ENCODE data around the gene REV3L. TPM values are rescaled to one million over a fixed set of nuclear protein-coding genes. Genes with fewer than 3 reads are reported as not detected.

The REV3L gene
- polyA plus RNA-seq, 1 of the 3 experiments (the other 2 are of a cell fraction): 7.3 TPM

GRCh38 chr6:111276335-111276734 is 206.7 kb downstream of the REV3L start:
- POLR2A ChIA-PET: no interaction called here
- no peaks in the 10 kb centered on the region for H3K4me1 ChIP-seq (ENCODE audit: control insufficient read depth in 1 of 2, insufficient read depth in 2 of 2, low read depth in 1 of 2, low read length in 1 of 2)
- no peaks in the 10 kb centered on the region for H3K9me2 ChIP-seq
- H3K9me3 ChIP-seq: peaks cover 12% of the 10 kb centered on the region; the same call in 1 of the 2 replicates
- no peak overlapping the region for H3K9ac ChIP-seq
- H3K27me3 ChIP-seq (ENCODE audit: insufficient read depth): no peaks in the 10 kb centered on the region
- CTCF ChIA-PET: interaction anchor here (0.6 kb wide), 1 partner anchor 20 kb away, joined by 3 read pairs; no protein-coding TSS in a partner anchor
- H4K20me1 ChIP-seq (ENCODE audit: insufficient read depth): no peaks in the 10 kb centered on the region
- no peak overlapping the region for H2AFZ ChIP-seq (ENCODE audit: low read depth)
- H3K79me2 ChIP-seq (ENCODE audit: insufficient read depth): peaks cover 22% of the 10 kb centered on the region; the same call in 1 of the 2 replicates
- H3K36me3 ChIP-seq (replicated peaks in 1 of 2; ENCODE audit: control insufficient read depth in 1 of 2, insufficient read depth in 2 of 2, low read length in 1 of 2): peaks cover 34 to 77% of the 10 kb centered on the region in 2 experiments
- DNase-seq: no peak
- H3K4me2 ChIP-seq: no peak overlapping the region
- peaks cover 5% of the 10 kb centered on the region for H3F3A ChIP-seq (replicated peaks; ENCODE audit: insufficient read depth)
- WGBS (ENCODE audit: low lambda C conversion rate): 100% methylated on average over 2 of the region's 2 CpGs
- no peak overlapping the region for H3K27ac ChIP-seq (ENCODE audit: low read depth in 2 of 2, low read length in 1 of 2)
- no peak overlapping the region for H3K4me3 ChIP-seq (ENCODE audit: low read depth in 2 of 2, low read length in 1 of 2)
- TF ChIP-seq FOSL2 (IDR thresholded peaks at IDR 0.05; ENCODE audit: borderline replicate concordance, low read depth) (no peak), TAF1 (IDR thresholded peaks at IDR 0.05; ENCODE audit: borderline replicate concordance, low read depth, low read length) (no peak), MEF2A (IDR thresholded peaks at IDR 0.05; ENCODE audit: borderline replicate concordance, low read depth) (no peak), USF1 (IDR thresholded peaks at IDR 0.05; ENCODE audit: borderline replicate concordance, low read depth) (no peak), MAX (IDR thresholded peaks at IDR 0.05; ENCODE audit: low read depth) (no peak), IRF3 (IDR thresholded peaks at IDR 0.05; ENCODE audit: low read depth, low read length) (no peak), SIN3A (IDR thresholded peaks at IDR 0.05; ENCODE audit: borderline replicate concordance, low read depth, low read length) (no peak), CTCF (IDR thresholded peaks at IDR 0.05) (no peak)

GRCh38 chr6:111274593-111275217 is 208.3 kb downstream of the REV3L start:
- no peaks in the 10 kb centered on the region for H3K4me1 ChIP-seq (ENCODE audit: control insufficient read depth in 1 of 2, insufficient read depth in 2 of 2, low read depth in 1 of 2, low read length in 1 of 2)
- no peak overlapping the region for H3K9ac ChIP-seq
- H4K20me1 ChIP-seq (ENCODE audit: insufficient read depth): no peaks in the 10 kb centered on the region
- POLR2A ChIA-PET: no interaction called here
- no peak overlapping the region for H3K27ac ChIP-seq (ENCODE audit: low read depth in 2 of 2, low read length in 1 of 2)
- H2AFZ ChIP-seq (ENCODE audit: low read depth): no peak overlapping the region
- H3K4me2 ChIP-seq: no peak overlapping the region
- H3K9me3 ChIP-seq: peaks cover 12% of the 10 kb centered on the region; the same call in 1 of the 2 replicates
- WGBS (ENCODE audit: low lambda C conversion rate): 90% methylated on average over 3 of the region's 3 CpGs
- peaks cover 30% of the 10 kb centered on the region; the same call in 1 of the 2 replicates for H3K79me2 ChIP-seq (ENCODE audit: insufficient read depth)
- no peak overlapping the region for H3K4me3 ChIP-seq (ENCODE audit: low read depth in 2 of 2, low read length in 1 of 2)
- H3K36me3 ChIP-seq (replicated peaks in 1 of 2; ENCODE audit: control insufficient read depth in 1 of 2, insufficient read depth in 2 of 2, low read length in 1 of 2): peaks cover 39 to 74% of the 10 kb centered on the region in 2 experiments
- no peaks in the 10 kb centered on the region for H3K27me3 ChIP-seq (ENCODE audit: insufficient read depth)
- H3F3A ChIP-seq (replicated peaks; ENCODE audit: insufficient read depth): peaks cover 5% of the 10 kb centered on the region
- DNase-seq: no peak
- CTCF ChIA-PET: no interaction called here
- no peaks in the 10 kb centered on the region for H3K9me2 ChIP-seq
- TF ChIP-seq IRF3 (IDR thresholded peaks at IDR 0.05; ENCODE audit: low read depth, low read length): no peak
- TF ChIP-seq MAX (IDR thresholded peaks at IDR 0.05; ENCODE audit: low read depth): no peak
- no peak for TF ChIP-seq RFX5 (IDR thresholded peaks at IDR 0.05; ENCODE audit: low read length)
- TF ChIP-seq GATA2 (CRISPR knock-in tag; IDR thresholded peaks at IDR 0.05): no peak
- no peak for TF ChIP-seq FOXM1 (IDR thresholded peaks at IDR 0.05; ENCODE audit: low read depth)
- TF ChIP-seq JUND (IDR thresholded peaks at IDR 0.05): no peak
- no peak for TF ChIP-seq CHD2 (IDR thresholded peaks at IDR 0.05; ENCODE audit: low read length, partially characterized antibody)
- TF ChIP-seq NRF1 (IDR thresholded peaks at IDR 0.05; ENCODE audit: low read depth, low read length): no peak
- TF ChIP-seq ELF1 (IDR thresholded peaks at IDR 0.05): no peak
